GM23338 (cell line): ENCODE data around the gene TRIO. TPM values are rescaled to one million over a fixed set of nuclear protein-coding genes. Genes with fewer than 3 reads are reported as not detected.
A peak's percentile ranks its signal among the peaks of the same experiment; 100 is the strongest.

Experiments
- ATAC-seq: fragments of 200-7000 bp; cut with Tn5 transposase; 3 replicates; pipeline ENCODE4 v1.9.1; 2020
- DNase-seq: peaks from one replicate; pipeline ENCODE4 v3.0.0-alpha.2; 2015; ENCODE audit warnings: low spot score
- H2AFZ ChIP-seq: fragments of 200-600 bp; sonication (generic); 2 replicates; pipeline ENCODE4 v1.8.0; 2016; ENCODE audit warnings: antibody characterized with exemption, mild to moderate bottlenecking, moderate library complexity
- H3F3A ChIP-seq: fragments of 200-600 bp; sonication (generic); replicated peaks from 2 replicates; pipeline ENCODE4 v1.8.0; 2017; ENCODE audit warnings: antibody characterized with exemption, mixed run types, low read depth
- H3K27ac ChIP-seq: fragments of 200-600 bp; sonication (generic); 2 replicates; pipeline ENCODE4 v1.6.1; 2016; ENCODE audit warnings: low read depth
- H3K27me3 ChIP-seq: fragments of 200-600 bp; sonication (generic); 2 replicates; pipeline ENCODE4 v1.8.0; 2016; ENCODE audit warnings: mild to moderate bottlenecking, mixed run types, moderate library complexity; ENCODE audit not compliant: insufficient read depth
- H3K36me3 ChIP-seq: fragments of 200-600 bp; sonication (generic); 2 replicates; pipeline ENCODE4 v1.8.0; 2016; ENCODE audit warnings: mild to moderate bottlenecking; ENCODE audit not compliant: insufficient read depth
- H3K4me1 ChIP-seq: fragments of 200-600 bp; sonication (generic); 2 replicates; pipeline ENCODE4 v1.8.0; 2016; ENCODE audit warnings: mild to moderate bottlenecking, moderate library complexity; ENCODE audit not compliant: insufficient read depth
- H3K4me2 ChIP-seq: fragments of 200-600 bp; sonication (generic); 2 replicates; pipeline ENCODE4 v1.7.1; 2017; ENCODE audit warnings: mixed run types
- H3K4me3 ChIP-seq: fragments of 200-600 bp; sonication (generic); 2 replicates; pipeline ENCODE4 v1.6.1; 2016; ENCODE audit warnings: mixed run types
- H3K79me2 ChIP-seq: fragments of 200-600 bp; sonication (generic); replicated peaks from 2 replicates; pipeline ENCODE4 v1.8.0; 2017; ENCODE audit warnings: mild to moderate bottlenecking; ENCODE audit not compliant: insufficient read depth
- H3K9me2 ChIP-seq: fragments of 200-600 bp; sonication (generic); 2 replicates; pipeline ENCODE4 v1.8.0; 2017; ENCODE audit not compliant: insufficient read depth
- H4K20me1 ChIP-seq: fragments of 200-600 bp; sonication (generic); replicated peaks from 2 replicates; pipeline ENCODE4 v1.8.0; 2017; ENCODE audit warnings: mild to moderate bottlenecking; ENCODE audit not compliant: insufficient read depth
- H3K27ac Mint-ChIP-seq: 2 replicates; pipeline ENCODE4 v1.8.0; 2020; ENCODE audit warnings: inconsistent platforms, mild to moderate bottlenecking, moderate library complexity, mixed read lengths
- H3K27me3 Mint-ChIP-seq: 3 replicates; pipeline ENCODE4 v1.8.0; 2022; ENCODE audit warnings: low read depth, mild to moderate bottlenecking, moderate library complexity, mixed read lengths, inconsistent platforms; ENCODE audit not compliant: insufficient read depth, poor library complexity
- H3K36me3 Mint-ChIP-seq: 3 replicates; pipeline ENCODE4 v1.8.0; 2021; ENCODE audit warnings: low read depth, mild to moderate bottlenecking, inconsistent platforms, moderate library complexity, mixed read lengths
- H3K4me1 Mint-ChIP-seq: 3 replicates; pipeline ENCODE4 v1.8.0; 2020; ENCODE audit warnings: mild to moderate bottlenecking, inconsistent platforms, mixed read lengths
- H3K4me3 Mint-ChIP-seq: 3 replicates; pipeline ENCODE4 v1.8.0; 2021; ENCODE audit warnings: moderate library complexity, mild to moderate bottlenecking, inconsistent platforms, mixed read lengths
- H3K9me3 Mint-ChIP-seq: 3 replicates; pipeline ENCODE4 v1.8.0; 2020; ENCODE audit warnings: moderate library complexity, mild to moderate bottlenecking, inconsistent platforms, mixed read lengths
- CREB1 ChIP-seq: fragments of 250-450 bp; sonication (Bioruptor Pico); IDR thresholded peaks from 2 replicates; pipeline ENCODE4 v1.5.0; 2020; ENCODE audit warnings: low read depth, mild to moderate bottlenecking, moderate library complexity
- CTCF ChIP-seq, 2 experiments: fragments of 200-600 bp in 1 of 2; sonication (generic) in 1 of 2; conservative IDR thresholded peaks; 2 replicates each; pipeline versions ENCODE4 v1.5.1 to v1.6.1; 2016 to 2017; ENCODE audit warnings: antibody characterized with exemption in 2 of 2, low read depth in 2 of 2, mild to moderate bottlenecking in 2 of 2, moderate library complexity in 1 of 2
- ETS1 ChIP-seq: IDR thresholded peaks from 2 replicates; pipeline ENCODE4 v1.6.1; 2016; ENCODE audit warnings: antibody characterized with exemption
- EZH2 ChIP-seq: fragments of 200-600 bp; sonication (generic); IDR thresholded peaks from one replicate; pipeline ENCODE4 v1.8.0; 2017; ENCODE audit warnings: antibody characterized with exemption, mild to moderate bottlenecking, low read depth; ENCODE audit not compliant: unreplicated experiment
- EZH2phosphoT487 ChIP-seq: fragments of 200-600 bp; sonication (generic); IDR thresholded peaks from one replicate; pipeline ENCODE4 v1.8.1; 2018; ENCODE audit warnings: antibody characterized with exemption; ENCODE audit not compliant: unreplicated experiment
- JUNB ChIP-seq: IDR thresholded peaks from one replicate; pipeline ENCODE4 v1.6.1; 2016; ENCODE audit warnings: antibody characterized with exemption; ENCODE audit not compliant: unreplicated experiment
- NANOG ChIP-seq: IDR thresholded peaks from 2 replicates; pipeline ENCODE4 v1.6.1; 2016; ENCODE audit warnings: antibody characterized with exemption, borderline replicate concordance
- POLR2AphosphoS5 ChIP-seq: IDR thresholded peaks from 2 replicates; pipeline ENCODE4 v1.6.1; 2016; ENCODE audit warnings: antibody characterized with exemption, low read depth
- STAT1 ChIP-seq: IDR thresholded peaks from one replicate; pipeline ENCODE4 v1.6.1; 2016; ENCODE audit warnings: antibody characterized with exemption; ENCODE audit not compliant: unreplicated experiment
- ZNF114 ChIP-seq: fragments of 250-450 bp; sonication (Bioruptor Pico); IDR thresholded peaks from 2 replicates; pipeline ENCODE4 v1.5.0; 2020; ENCODE audit warnings: mild to moderate bottlenecking, moderate library complexity
- ZNF331 ChIP-seq: fragments of 250-450 bp; sonication (Bioruptor Pico); IDR thresholded peaks from 2 replicates; pipeline ENCODE4 v1.5.0; 2020; ENCODE audit warnings: low read depth, mild to moderate bottlenecking, moderate library complexity
- ZNF462 ChIP-seq: fragments of 250-450 bp; sonication (Bioruptor Pico); IDR thresholded peaks from 2 replicates; pipeline ENCODE4 v1.5.0; 2020; ENCODE audit warnings: mild to moderate bottlenecking, moderate library complexity
- polyA plus RNA-seq: library from polyadenylated mRNA; unstranded; fragments of >200 nt; fragmentation: Nextera tagmentation; extraction: Ambion mirVana; gene quantifications from 2 replicates; pipeline ENCODE4 v1.2.1, GENCODE V29; 2016
- total RNA-seq: library from RNA; depleted of rRNA; stranded (reverse); fragments of >200 nt; shearing (Covaris generic); gene quantifications from 2 replicates; pipeline ENCODE4 v1.2.3, GENCODE V29; 2014
- TF ChIP-seq, protein P1 (sequence below): IDR thresholded peaks from one replicate; pipeline ENCODE4 v1.6.1; 2018; ENCODE audit warnings: antibody characterized with exemption; ENCODE audit not compliant: unreplicated experiment

TRIO gene
- total and polyA plus RNA-seq, 2 experiments from 2014 or later = 13.8 to 113 TPM

DNA sequence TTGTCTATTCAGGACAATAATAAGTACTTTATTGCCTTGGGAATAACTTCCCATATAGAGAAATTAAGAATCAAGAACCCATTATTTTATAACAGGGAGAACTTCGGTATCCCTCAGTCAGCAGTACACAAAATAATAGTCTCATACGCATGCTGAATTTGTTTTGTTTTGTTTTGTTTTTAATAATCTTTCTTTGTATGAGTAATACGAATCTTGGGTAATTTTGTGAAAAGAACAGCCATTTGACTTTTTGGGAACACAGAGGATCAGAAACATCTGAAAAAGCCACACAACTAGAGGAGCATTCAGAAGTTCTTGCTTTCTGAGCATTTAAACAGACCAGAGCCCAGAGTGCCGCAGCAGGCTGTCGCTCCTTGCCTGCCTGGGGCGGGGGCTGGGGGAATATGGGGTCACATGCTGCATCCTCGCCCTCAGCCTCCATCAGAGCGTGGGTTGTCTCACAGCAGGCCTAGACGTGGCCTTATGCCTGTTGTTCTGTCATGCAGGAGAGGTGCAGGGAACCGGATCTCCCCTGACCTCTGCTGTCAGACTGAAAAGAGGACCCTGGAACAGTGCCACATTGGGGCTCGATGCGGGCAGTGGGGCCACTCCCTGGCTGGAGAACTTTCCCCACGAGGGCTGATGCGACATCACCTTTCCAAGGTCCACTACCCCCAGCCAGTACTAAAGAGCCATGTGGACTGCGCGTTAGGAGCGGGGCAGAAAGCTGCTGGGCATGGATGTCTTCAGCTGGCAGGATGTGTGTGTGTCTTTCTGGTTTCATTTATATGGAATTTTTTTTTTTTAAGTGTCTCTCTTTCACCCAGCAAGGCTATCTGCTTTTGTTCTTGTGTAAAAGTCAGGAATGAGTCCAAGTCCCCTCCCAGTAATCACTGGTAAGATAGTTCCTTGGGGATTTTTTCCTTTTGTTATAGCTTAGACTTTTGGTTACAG, 305.1 kb downstream of the TRIO start:
- DNase-seq (no peak), ATAC-seq (peak; percentile 16)
- H3F3A ChIP-seq = no peaks in the 10 kb centered on the region
- no peak overlapping the region for H3K27ac ChIP-seq
- H3K27me3 ChIP-seq = no peaks in the 10 kb centered on the region
- no peak overlapping the region for H3K4me2 ChIP-seq
- H3K36me3 ChIP-seq = no peaks in the 10 kb centered on the region
- H3K9me2 ChIP-seq = no peaks in the 10 kb centered on the region
- Mint-ChIP-seq H3K4me1 (peaks cover 58% of the 10 kb centered on the region), H3K27me3 (peaks cover 2% of the 10 kb centered on the region), H3K36me3 (peaks cover 3% of the 10 kb centered on the region; the same call in 1 of the 3 replicates), H3K9me3 (no peaks in the 10 kb centered on the region), H3K4me3 (no peak overlapping the region), H3K27ac (peak overlapping the region; percentile 73; the same call in 1 of the 2 replicates)
- H2AFZ ChIP-seq = no peak overlapping the region
- no peak overlapping the region for H3K4me3 ChIP-seq
- H3K4me1 ChIP-seq = peaks cover 29% of the 10 kb centered on the region
- no peaks in the 10 kb centered on the region for H4K20me1 ChIP-seq
- H3K79me2 ChIP-seq = peaks cover 7% of the 10 kb centered on the region
- TF ChIP-seq POLR2AphosphoS5 (no peak), ETS1 (no peak), ZNF114 (CRISPR knock-in tag) (no peak), NANOG (no peak), EZH2phosphoT487 (no peak), CTCF (conservative IDR thresholded peaks at IDR 0.05; ENCODE audit: low read depth in 2 of 2) (no peak), JUNB (no peak), STAT1 (no peak), CREB1 (CRISPR knock-in tag) (no peak), ZNF331 (no peak), EZH2 (no peak), ZNF462 (CRISPR knock-in tag) (no peak)
- TF ChIP-seq, protein P1, sequence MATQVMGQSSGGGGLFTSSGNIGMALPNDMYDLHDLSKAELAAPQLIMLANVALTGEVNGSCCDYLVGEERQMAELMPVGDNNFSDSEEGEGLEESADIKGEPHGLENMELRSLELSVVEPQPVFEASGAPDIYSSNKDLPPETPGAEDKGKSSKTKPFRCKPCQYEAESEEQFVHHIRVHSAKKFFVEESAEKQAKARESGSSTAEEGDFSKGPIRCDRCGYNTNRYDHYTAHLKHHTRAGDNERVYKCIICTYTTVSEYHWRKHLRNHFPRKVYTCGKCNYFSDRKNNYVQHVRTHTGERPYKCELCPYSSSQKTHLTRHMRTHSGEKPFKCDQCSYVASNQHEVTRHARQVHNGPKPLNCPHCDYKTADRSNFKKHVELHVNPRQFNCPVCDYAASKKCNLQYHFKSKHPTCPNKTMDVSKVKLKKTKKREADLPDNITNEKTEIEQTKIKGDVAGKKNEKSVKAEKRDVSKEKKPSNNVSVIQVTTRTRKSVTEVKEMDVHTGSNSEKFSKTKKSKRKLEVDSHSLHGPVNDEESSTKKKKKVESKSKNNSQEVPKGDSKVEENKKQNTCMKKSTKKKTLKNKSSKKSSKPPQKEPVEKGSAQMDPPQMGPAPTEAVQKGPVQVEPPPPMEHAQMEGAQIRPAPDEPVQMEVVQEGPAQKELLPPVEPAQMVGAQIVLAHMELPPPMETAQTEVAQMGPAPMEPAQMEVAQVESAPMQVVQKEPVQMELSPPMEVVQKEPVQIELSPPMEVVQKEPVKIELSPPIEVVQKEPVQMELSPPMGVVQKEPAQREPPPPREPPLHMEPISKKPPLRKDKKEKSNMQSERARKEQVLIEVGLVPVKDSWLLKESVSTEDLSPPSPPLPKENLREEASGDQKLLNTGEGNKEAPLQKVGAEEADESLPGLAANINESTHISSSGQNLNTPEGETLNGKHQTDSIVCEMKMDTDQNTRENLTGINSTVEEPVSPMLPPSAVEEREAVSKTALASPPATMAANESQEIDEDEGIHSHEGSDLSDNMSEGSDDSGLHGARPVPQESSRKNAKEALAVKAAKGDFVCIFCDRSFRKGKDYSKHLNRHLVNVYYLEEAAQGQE = no peak
